GM15510 (cell line): ENCODE results near the gene SLIT3.

Experiments
- POLR2A ChIP-seq: IDR thresholded peaks from 3 replicates; pipeline ENCODE4 v1.6.1; 2011; ENCODE audit warnings: borderline replicate concordance; ENCODE audit not compliant: insufficient read length; ENCODE audit errors: extremely low read depth

The SLIT3 gene

GRCh38 chr5:168707716-168708695 is 592.9 kb downstream of the SLIT3 start:
- TF ChIP-seq POLR2A: no peak

- TF ChIP-seq POLR2A: no peak
These were observed 594.3 kb downstream of the SLIT3 start for GRCh38 chr5:168706655-168707069.

- TF ChIP-seq POLR2A: no peak
These were observed 595.6 kb downstream of the SLIT3 start for GRCh38 chr5:168705321-168705720.

GRCh38 chr5:168702511-168702910 is 598.4 kb downstream of the SLIT3 start:
- no peak for TF ChIP-seq POLR2A

- TF ChIP-seq POLR2A: no peak
These were observed 599.3 kb downstream of the SLIT3 start for GRCh38 chr5:168701641-168702040.

GRCh38 chr5:168699002-168699401 is 601.9 kb downstream of the SLIT3 start:
- no peak for TF ChIP-seq POLR2A

GRCh38 chr5:168697034-168697720 is 603.8 kb downstream of the SLIT3 start:
- no peak for TF ChIP-seq POLR2A

- TF ChIP-seq POLR2A: no peak
These were observed 604.3 kb downstream of the SLIT3 start for GRCh38 chr5:168696611-168697010.

- TF ChIP-seq POLR2A: no peak
These were observed 605.6 kb downstream of the SLIT3 start for GRCh38 chr5:168695301-168695835.

GRCh38 chr5:168694289-168694688 is 606.6 kb downstream of the SLIT3 start:
- TF ChIP-seq POLR2A: no peak

- TF ChIP-seq POLR2A: no peak
These were observed 607.1 kb downstream of the SLIT3 start for GRCh38 chr5:168693883-168694282.

- TF ChIP-seq POLR2A: no peak
These were observed 607.6 kb downstream of the SLIT3 start for GRCh38 chr5:168693297-168693696.

- no peak for TF ChIP-seq POLR2A
These were observed 609.0 kb downstream of the SLIT3 start for GRCh38 chr5:168691891-168692290.

GRCh38 chr5:168689260-168689659 is 611.7 kb downstream of the SLIT3 start:
- TF ChIP-seq POLR2A: no peak

- TF ChIP-seq POLR2A: no peak
These were observed 614.1 kb downstream of the SLIT3 start for GRCh38 chr5:168686837-168687236.
